GM19438 (cell line): ENCODE measurements around the gene DEPDC1B.
"Not testable (repeated sequence)": the region's sequence is repeated elsewhere in the genome, so short reads cannot be mapped to it uniquely, and the experiment has no call there.

Experiments
- ATAC-seq: cut with Tn5 transposase; IDR thresholded peaks from one replicate; pipeline ENCODE4 v1.9.1; 2021; ENCODE audit warnings: low read depth; ENCODE audit not compliant: unreplicated experiment

The DEPDC1B gene, protein sequence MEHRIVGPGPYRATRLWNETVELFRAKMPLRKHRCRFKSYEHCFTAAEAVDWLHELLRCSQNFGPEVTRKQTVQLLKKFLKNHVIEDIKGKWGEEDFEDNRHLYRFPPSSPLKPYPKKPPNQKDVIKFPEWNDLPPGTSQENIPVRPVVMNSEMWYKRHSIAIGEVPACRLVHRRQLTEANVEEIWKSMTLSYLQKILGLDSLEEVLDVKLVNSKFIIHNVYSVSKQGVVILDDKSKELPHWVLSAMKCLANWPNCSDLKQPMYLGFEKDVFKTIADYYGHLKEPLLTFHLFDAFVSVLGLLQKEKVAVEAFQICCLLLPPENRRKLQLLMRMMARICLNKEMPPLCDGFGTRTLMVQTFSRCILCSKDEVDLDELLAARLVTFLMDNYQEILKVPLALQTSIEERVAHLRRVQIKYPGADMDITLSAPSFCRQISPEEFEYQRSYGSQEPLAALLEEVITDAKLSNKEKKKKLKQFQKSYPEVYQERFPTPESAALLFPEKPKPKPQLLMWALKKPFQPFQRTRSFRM

GRCh38 chr5:60699609-60700415 lies at the start of gene DEPDC1B:
TSS of gene DEPDC1B (minus strand) at chr5:60700166. CDS start at chr5:60700093, 73 bp downstream.
- peak; percentile 90 for ATAC-seq

DNA sequence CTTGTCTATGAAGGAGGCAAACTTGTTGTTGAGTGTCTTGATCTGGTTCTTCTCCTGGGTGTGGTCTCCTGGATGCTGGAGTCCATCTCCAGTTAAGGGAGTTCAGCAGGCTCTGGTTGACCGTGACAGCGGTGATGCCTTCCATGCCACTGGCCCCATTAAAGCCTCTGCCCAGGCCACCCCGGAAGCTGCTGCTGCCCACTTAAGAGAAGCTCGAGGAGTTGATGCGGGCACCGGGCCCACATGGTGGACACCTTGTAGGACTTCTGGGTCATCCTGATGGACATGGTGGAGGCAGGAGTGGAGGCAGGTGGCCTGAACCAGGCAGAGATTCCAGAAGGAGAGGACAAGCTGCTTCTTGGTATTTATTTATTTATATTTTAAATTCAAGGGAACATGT lies 44.7 kb upstream of the DEPDC1B start:
- no peak for ATAC-seq

DNA sequence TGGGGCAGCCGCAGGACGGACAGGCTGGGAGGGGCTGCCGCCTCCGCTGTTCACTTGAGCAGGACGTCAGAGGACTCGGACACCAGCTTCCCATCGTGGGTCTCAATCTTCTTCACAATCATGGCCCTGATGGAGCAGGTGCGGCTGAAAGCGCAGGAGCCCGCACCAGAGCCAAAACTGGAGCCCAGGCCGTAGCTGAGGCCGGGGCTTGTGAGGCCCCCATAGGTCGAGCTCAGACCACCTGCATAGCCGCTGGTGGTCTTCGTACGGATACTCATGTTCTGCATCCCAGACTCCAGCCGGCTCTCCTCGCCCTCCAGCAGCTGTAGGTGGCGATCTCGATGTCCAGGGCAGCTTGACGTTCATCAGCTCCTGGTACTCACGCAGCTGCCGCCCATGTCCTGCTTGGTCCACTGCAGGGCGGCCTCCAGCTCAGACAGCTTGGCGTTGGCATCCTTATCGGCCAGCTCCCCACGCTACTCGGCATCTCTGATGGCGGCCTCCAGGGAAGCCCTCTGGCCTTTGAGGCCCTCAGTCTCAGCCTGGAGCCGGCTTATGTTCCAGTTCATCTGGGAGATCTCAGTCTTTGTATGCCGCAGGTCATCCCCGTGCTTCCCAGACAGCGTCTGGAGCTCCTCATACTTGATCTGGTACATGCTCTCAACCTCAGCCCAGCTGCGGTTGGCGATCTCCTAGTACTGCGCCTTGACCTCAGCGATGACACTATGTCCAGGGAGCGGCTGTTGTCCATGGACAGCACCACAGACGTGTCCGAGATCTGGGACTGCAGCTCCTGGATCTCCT lies 43.7 kb upstream of the DEPDC1B start:
- no peak for ATAC-seq

GRCh38 chr5:60740322-60740721 lies 40.4 kb upstream of the DEPDC1B start:
- no peak for ATAC-seq

GRCh38 chr5:60738933-60739332 lies 39.0 kb upstream of the DEPDC1B start:
- no peak for ATAC-seq

DNA sequence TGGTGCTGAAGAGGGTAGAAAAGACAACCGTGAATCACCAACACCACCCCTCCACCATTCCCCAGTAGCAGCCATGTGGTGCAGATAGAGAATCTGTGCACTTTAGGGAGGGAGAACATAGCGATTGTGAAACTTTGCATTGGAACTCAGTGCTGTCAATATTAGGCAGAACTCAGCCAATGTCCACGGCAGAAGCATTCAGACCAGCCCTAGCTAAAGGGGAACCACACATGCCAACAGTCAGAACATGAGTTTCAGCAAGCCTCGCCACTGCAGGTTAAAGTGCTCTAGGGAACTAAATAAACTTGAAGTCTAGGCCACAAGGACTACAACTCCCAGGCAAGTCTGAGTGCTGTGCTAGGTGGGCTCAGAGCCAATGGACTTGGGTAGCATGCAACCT lies 38.5 kb upstream of the DEPDC1B start:
- ATAC-seq = no peak

- not testable (repeated sequence) for ATAC-seq
Measured at GRCh38 chr5:60730858-60731257, 30.9 kb upstream of the DEPDC1B start.

- no peak for ATAC-seq
Measured at GRCh38 chr5:60727033-60727679, 27.2 kb upstream of the DEPDC1B start.

DNA sequence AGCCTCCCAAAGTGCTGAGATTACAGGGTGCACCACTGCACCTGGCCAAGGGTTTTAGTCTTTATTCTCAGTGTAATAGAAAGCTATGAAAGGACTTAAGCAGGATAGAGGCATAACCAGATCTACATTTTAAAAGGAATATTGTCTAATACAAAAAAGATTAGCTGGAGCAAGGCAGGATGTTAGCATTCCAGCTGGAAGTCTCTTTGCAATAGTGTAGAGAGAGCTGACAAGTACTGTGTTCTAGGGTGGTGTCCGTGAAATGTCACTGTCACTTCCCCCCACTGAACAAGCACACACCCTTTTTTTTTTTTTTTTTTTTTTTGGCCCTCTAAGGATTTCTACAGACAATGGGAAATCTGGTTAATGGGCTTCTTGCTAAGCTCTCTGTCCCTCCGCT lies 24.2 kb upstream of the DEPDC1B start:
- no peak for ATAC-seq

- ATAC-seq = no peak
Measured at GRCh38 chr5:60722416-60722815, 22.4 kb upstream of the DEPDC1B start.

DNA sequence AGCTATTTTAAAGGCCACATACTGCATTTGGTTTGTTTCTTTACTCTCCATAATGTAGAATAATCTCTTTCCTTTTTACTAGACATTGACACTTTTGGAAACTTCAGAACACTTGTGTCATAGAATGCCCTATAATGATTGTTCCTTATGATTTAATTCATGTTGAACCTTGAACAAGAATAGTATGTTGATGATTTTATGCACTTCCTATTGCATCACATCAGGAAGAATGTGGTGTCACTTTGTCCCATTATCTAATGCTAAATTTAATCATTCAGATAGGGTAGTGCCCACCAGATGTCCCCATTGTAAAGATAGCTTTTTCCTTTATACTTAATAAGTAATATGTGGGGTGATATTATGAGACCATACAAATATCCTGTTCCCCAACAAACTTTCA lies 19.4 kb upstream of the DEPDC1B start:
- no peak for ATAC-seq

- no peak for ATAC-seq
Measured at GRCh38 chr5:60718166-60718892, 18.4 kb upstream of the DEPDC1B start.

GRCh38 chr5:60715201-60715928 lies 15.4 kb upstream of the DEPDC1B start:
- ATAC-seq = not testable (repeated sequence)

- ATAC-seq = no peak
Measured at GRCh38 chr5:60712950-60713349, 13.0 kb upstream of the DEPDC1B start.

GRCh38 chr5:60711892-60712291 lies 11.9 kb upstream of the DEPDC1B start:
- ATAC-seq = not testable (repeated sequence)

GRCh38 chr5:60710362-60710761 lies 10.4 kb upstream of the DEPDC1B start:
- ATAC-seq = no peak

DNA sequence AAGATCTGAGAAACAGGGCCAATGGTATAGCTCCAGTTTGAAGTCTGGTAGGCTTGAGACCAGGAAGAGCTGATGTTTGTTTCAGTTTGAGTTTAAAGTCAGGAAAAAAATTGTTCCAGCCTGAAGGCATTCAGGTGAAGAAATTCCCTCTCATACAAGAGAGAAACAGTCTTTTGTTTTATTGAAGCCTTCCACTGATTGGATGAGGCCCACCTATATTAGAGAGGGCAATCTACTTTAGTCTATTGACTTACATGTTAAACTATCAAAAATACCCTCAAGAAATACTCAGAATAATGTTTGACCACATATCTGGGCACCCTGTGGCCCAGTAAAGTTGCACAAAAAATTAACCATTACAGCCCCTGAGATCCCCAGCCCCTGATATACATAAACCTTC lies 5.2 kb upstream of the DEPDC1B start:
- no peak for ATAC-seq

- ATAC-seq = no peak
Measured at GRCh38 chr5:60703944-60704343, 4.0 kb upstream of the DEPDC1B start.
